Myocyte (in vitro differentiated cells): ENCODE data around the gene CDK9. TPM values are rescaled to one million over a fixed set of nuclear protein-coding genes. Genes with fewer than 3 reads are reported as not detected.
A peak's percentile ranks its signal among the peaks of the same experiment; 100 is the strongest.
"Not testable (repeated sequence)": the region's sequence is repeated elsewhere in the genome, so short reads cannot be mapped to it uniquely, and the experiment has no call there.

ENCODE experiments used
- DNase-seq: peaks from one replicate; pipeline ENCODE4 v3.0.0-alpha.2; 2012; ENCODE audit warnings: low read depth
- microRNA-seq: library from miRNA; unstranded; fragments of <30 nt; microRNA quantifications from one replicate; pipeline ENCODE4, GENCODE V29; 2016
- total RNA-seq: library from RNA; depleted of rRNA; stranded (reverse); fragments of >200 nt; gene quantifications from 2 replicates; pipeline ENCODE4 v1.2.3, GENCODE V29; 2014

The CDK9 gene
- total RNA-seq, 1 donor from 2014 or later: 71.1 TPM

GRCh38 chr9:127818574-127818973 lies 32.7 kb downstream of the CDK9 start:
- no peak for DNase-seq

GRCh38 chr9:127822108-127822507 lies 36.3 kb downstream of the CDK9 start:
- no peak for DNase-seq

GRCh38 chr9:127825319-127826051 lies 39.7 kb downstream of the CDK9 start:
- no peak for DNase-seq

- no peak for DNase-seq
These were observed 40.5 kb downstream of the CDK9 start for GRCh38 chr9:127826253-127826913.

- peak; percentile 69 for DNase-seq
These were observed 42.6 kb downstream of the CDK9 start for GRCh38 chr9:127828262-127829031.

GRCh38 chr9:127829205-127829906 lies 43.5 kb downstream of the CDK9 start:
- no peak for DNase-seq

- no peak for DNase-seq
These were observed 46.4 kb downstream of the CDK9 start for GRCh38 chr9:127832248-127832647.

GRCh38 chr9:127833555-127833954 lies 47.7 kb downstream of the CDK9 start:
- peak; percentile 32 for DNase-seq

- DNase-seq: peak; percentile 79
These were observed 50.2 kb downstream of the CDK9 start for GRCh38 chr9:127835991-127836516.

GRCh38 chr9:127836561-127836960 lies 50.7 kb downstream of the CDK9 start:
- DNase-seq: not testable (repeated sequence)

- DNase-seq: no peak
These were observed 51.5 kb downstream of the CDK9 start for GRCh38 chr9:127837346-127837745.

- peak; percentile 96 for DNase-seq
These were observed 52.7 kb downstream of the CDK9 start for GRCh38 chr9:127838375-127839078.

Small RNA genes lying within 50 kb of the gene (microRNA-seq; reads per million reads assigned to microRNA genes)
- gene MIR2861: not detected
- gene MIR3960: not detected

Other genes starting within 250 kb of the CDK9 start
- gene STXBP1, start 173.8 kb upstream of the CDK9 start, total RNA-seq: 10.6 and 21.9 TPM in 2 replicates
- 0.13 and 0.21 TPM in 2 replicates for gene CFAP157, start 79.0 kb upstream of the CDK9 start, total RNA-seq
- 35.6 and 57.0 TPM in 2 replicates for gene PTRH1, start 70.4 kb upstream of the CDK9 start, total RNA-seq
- gene TTC16, start 70.0 kb upstream of the CDK9 start, total RNA-seq: 0.05 TPM in 1 of 2 replicates, not detected in the other
- 7.4 and 11.0 TPM in 2 replicates for gene TOR2A, start 50.7 kb upstream of the CDK9 start, total RNA-seq
- 0.16 and 0.36 TPM in 2 replicates for gene SH2D3C, start 7.4 kb upstream of the CDK9 start, total RNA-seq
- 141 and 200 TPM in 2 replicates for gene FPGS, start 16.8 kb downstream of the CDK9 start, total RNA-seq
- gene ENG, start 68.6 kb downstream of the CDK9 start, total RNA-seq: 10.5 and 12.5 TPM in 2 replicates
- gene AK1, start 91.6 kb downstream of the CDK9 start, total RNA-seq: 611 and 777 TPM in 2 replicates
- 111 and 121 TPM in 2 replicates for gene ST6GALNAC6, start 113.6 kb downstream of the CDK9 start, total RNA-seq
- 114 and 195 TPM in 2 replicates for gene ST6GALNAC4, start 131.0 kb downstream of the CDK9 start, total RNA-seq
- gene PIP5KL1, start 144.7 kb downstream of the CDK9 start, total RNA-seq: 0.36 and 1.5 TPM in 2 replicates
- gene DPM2, start 151.8 kb downstream of the CDK9 start, total RNA-seq: 12.5 and 12.6 TPM in 2 replicates
- 4.8 and 6.7 TPM in 2 replicates for gene EEIG1, start 195.0 kb downstream of the CDK9 start, total RNA-seq